HG02759 (cell line): ENCODE results near the gene TADA2B.

Experiments
- ATAC-seq: cut with Tn5 transposase; IDR thresholded peaks from one replicate; pipeline ENCODE4 v1.9.1; 2021; ENCODE audit warnings: mild to moderate bottlenecking, moderate library complexity; ENCODE audit not compliant: unreplicated experiment

The TADA2B gene

DNA sequence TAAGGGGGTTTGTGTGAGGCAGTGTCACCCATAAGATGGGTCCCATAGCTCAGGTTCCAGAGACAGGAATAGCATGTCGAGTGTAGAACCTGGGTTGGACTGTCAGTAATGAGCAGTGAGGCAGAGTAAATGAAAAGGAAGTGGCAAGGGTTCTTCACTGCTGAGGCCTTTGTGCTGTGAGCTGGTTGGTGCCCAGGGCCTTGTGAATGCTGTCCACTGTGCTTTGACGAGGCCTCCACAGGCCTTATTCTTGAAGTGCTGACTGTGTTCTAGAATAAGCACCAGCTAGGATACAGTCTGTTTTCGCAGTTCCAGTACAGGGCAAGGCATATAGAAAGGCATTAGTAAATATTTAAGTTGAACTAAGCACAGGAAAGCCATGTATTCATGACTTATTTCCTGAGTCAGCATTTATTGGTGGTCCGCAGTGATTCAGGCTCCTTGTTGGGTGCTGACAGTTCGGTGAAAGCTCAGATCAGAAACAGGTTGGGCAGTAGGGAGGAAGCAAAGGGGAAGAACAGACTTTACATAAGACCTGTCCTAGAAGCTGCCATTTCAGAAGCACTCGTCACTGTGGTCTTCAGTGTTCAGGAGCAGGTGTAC lies 25.6 kb upstream of the TADA2B start:
- ATAC-seq = no peak

DNA sequence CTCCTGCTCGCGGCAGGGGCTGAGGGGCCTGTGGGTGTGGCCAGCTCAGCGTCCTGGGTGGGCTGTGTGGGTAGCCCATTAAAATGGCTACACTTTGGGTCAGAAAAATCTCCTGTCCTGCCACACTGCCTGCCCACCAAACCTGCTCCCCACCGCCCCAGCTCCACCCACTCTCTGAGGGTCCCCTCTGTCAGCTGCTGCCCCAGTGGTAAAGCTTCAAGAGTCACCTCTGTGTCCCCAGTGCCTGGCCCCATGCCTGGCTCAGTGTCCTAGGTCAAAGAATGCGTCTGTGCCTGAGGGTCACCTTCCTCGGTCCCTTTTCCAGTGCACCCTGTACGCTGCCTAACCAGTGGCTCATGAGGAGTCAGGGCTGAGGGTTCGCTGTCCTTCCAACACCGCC lies 24.9 kb upstream of the TADA2B start:
- no peak for ATAC-seq

- ATAC-seq = no peak
Observed at GRCh38 chr4:7019367-7019766, 23.8 kb upstream of the TADA2B start.

- no peak for ATAC-seq
Observed at GRCh38 chr4:7020290-7020689, 22.9 kb upstream of the TADA2B start.

- ATAC-seq = no peak
Observed at GRCh38 chr4:7020856-7021255, 22.3 kb upstream of the TADA2B start.

DNA sequence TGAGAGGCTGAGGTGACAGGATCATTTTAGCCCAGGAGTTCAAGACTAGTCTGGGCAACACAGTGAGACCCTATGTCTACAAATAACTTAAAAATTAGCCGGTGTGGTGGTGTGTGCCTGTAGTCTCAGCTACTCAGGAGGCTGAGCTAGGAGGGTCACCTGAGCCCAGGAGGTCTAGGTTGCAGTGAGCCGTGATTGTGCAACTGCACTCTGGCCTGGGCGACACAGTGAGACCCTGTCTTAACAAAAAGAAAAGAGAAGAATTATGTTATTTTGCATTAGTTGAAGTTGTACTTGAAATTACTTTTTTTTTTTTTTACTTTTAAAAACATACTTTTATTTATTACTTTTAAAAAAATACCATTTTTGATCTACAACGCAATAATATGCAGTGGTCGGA lies 21.8 kb upstream of the TADA2B start:
- no peak for ATAC-seq

DNA sequence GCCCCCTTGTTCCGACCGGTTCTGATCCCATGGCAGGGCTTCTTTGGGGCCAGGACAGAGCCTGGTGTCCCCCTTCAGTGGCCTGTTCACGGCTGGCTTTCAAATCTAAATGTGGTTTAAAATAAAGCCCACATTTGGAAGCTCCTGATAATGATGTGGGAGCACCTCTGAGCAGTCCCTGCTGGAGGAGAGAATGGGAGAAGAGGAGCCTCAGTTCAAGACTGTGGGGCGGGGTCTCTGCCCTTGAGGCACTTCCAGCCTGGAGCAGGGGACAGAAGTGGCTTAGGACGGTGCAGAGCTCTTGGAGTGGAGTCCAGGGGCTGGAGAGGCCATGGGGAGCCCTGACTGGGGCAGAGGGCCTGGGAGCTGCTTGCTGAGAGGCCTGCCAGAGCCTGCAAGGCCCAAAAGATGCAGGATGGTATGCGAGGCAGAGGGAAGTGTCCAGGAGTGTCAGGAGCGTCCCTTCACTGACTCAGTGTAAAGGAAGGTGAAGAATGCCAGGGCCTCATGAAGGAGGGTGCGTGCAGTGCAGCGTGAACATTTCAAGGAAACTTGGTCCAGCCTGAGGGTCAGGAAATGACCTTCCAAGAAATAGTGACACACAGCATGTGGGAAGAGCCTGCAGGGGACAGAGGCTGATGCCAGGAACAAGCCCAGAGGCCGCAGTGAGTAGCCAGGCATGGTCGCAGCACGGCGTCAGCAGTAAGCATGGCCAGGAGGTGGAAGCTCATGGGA lies 21.1 kb upstream of the TADA2B start:
- no peak for ATAC-seq

DNA sequence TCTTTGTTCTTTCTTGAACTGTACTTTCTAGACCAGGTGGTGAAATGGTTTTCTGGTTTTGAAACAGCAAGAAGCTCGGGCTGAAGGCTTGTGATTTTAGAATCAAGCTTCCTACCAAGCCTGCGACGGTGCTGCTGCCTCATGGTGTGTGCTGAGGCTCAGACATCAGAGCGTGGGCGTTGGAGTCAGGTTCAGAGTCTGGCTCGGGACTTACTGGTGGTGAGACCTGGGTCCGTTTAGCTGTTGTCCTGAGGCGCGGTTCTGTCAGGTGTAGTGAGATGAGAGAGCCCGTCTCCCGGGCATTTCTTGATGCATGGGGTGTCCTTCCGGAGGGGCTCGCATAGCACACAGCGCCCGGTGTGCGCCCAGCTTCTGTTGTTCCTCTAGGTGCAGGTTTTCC lies 19.7 kb upstream of the TADA2B start:
- ATAC-seq = no peak

GRCh38 chr4:7023901-7024300 lies 19.3 kb upstream of the TADA2B start:
- no peak for ATAC-seq

- ATAC-seq = no peak
Observed at GRCh38 chr4:7024336-7024890, 18.8 kb upstream of the TADA2B start.

DNA sequence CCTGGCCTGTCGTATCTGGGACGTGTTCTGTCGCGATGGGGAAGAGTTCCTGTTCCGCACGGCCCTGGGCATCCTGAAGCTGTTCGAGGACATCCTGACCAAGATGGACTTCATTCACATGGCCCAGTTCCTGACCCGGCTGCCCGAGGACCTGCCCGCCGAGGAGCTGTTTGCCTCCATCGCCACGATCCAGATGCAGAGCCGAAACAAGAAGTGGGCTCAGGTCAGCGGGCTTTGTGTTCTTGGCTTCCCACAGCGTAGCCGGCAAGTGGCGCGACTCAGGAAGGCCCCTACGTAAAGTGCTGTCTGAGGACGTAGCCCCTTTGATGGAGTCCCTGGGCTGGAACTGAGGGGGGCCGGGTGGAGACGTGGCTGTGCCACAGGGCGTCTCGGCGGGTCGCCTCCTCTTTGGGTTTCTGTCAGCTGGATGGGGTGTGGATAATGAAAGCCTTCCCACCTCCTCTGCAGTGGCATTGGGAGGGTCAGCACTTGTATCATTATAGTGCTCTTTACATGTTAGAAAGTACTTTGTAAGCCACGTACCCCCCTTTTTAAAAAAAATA lies 18.1 kb upstream of the TADA2B start:
- ATAC-seq = no peak

- no peak for ATAC-seq
Observed at GRCh38 chr4:7026107-7026506, 17.1 kb upstream of the TADA2B start.

DNA sequence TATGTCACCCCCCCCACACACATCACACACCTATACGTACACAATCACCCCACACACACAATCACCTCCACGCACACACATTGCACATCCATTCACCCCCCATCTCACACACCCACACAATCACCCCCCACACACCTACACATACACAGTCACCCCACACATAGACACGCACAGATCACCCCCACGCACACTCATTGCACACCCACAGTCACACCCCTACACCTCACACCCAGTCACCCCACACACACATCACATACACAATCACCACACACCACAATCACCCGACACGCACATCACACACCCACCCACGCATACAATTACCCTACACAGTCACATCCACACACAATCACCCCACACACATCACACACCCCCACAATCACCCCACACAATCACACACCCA lies 15.9 kb upstream of the TADA2B start:
- ATAC-seq = no peak

DNA sequence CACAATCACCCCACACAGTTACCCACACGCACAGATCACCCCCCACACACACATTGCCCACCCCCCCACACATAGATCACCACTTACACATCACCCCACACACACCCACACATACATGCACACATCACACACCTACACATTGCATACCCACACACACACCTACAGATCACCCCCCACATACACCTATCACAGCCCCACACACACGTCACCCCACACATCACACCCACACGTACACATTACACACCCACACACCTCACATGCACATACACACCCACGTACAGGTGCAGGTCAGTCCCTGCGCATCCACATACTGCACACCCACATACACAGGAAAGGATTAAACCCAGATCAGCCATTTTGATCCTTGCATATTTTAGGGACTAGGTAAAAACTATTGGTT lies 15.3 kb upstream of the TADA2B start:
- no peak for ATAC-seq

DNA sequence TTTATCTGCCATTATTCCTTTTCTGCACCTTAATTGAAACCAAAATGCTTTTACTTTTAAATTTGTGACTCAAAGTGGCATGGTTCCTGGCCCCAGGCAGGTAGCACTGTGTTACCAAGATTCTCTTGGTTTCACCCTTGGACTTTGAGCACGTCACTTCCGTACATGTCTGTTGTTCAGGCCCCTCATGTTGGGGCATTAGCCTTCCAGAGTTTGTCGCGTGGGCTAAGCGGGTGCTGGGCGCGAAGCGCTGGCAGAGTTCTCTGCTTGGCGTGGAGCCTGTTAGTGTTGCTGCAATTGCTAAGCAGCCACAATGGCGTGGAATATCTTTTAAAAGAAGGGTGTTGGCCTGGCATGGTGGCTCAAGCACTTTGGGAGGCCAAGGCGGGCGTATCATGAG lies 14.0 kb upstream of the TADA2B start:
- ATAC-seq = no peak

DNA sequence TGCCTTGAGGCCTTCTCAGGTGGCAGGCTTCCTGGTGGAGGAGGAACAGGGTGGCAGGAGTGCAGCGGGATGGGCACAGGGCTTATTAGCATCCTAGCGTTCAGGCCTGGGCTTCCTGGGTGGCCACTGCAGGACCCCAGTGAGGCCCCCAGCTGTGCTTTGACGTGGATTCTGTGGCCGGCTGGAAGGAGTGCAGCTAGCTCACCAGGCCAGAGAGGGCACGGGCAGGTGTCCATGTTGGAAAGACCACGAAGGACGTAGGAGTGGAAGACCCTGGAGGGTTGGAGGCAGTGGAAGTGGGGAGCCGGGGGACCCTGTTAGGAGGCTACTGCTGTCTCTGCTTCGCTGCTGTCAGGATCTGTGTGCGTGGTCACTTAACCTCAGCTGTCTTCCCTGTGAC lies 13.3 kb upstream of the TADA2B start:
- ATAC-seq = no peak

DNA sequence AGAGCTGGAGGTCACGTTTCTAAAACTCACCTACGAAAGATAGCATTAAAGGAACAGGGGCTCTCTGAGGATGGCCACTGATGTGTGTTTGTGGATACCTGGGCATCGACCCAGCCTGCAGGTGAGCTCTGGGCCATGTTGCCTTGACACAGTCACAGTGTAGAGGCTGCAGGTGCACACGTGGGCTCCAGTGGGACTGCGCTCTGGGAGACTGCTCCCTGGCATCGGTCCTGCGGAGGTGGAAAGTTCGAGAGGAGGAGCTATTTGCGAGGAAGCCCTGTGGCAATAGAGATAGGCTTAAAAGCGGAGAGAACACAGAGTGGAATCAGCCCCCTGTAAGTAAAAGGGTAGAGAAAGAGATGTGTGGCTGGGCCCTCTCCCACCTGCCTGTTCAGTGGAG lies 12.3 kb upstream of the TADA2B start:
- no peak for ATAC-seq

GRCh38 chr4:7031558-7032449 lies 11.4 kb upstream of the TADA2B start:
- no peak for ATAC-seq

GRCh38 chr4:7032596-7032995 lies 10.6 kb upstream of the TADA2B start:
- no peak for ATAC-seq

DNA sequence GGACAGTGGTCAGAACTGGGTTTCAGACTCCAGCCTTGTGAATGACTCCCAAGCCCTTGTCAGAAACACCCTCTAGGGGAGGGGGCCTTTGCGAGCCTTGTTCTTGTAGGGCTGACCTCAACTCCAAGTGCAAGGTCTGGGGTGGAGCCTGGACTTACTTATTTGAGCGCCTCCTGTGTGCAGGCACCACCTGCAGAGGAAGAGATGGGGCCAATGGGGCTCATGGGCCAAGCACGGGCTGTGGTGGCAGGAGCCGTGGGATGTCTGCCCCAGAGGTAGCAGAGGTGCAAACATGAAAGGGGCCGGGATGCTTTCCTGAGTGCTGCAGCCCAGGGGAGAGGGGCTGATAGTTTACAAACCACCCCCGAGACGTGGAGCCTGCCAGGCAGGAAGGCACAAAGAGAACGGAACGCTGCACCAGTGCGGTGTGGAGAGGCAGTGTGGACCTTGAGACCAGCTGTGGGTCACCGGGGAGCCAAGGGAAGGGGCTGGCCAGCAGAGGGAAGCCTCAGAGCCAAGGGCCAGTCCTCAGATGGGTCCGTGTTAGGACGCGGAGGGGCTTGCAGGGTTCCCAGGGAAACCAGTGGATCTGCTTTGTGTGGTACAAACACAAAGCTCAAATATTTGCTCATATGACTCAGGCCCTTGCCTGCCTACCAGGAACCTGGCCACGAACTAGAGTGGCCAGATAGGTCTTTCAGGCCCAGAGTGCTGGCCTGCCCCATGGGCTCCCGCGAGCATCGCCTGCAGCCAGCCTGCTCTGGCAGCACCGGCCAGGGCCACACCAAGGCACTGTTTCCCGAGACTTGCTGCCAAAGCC lies 8.7 kb upstream of the TADA2B start:
- ATAC-seq = no peak
